Measurements from ENCODE around the gene UBXN6.

The UBXN6 gene

DNA sequence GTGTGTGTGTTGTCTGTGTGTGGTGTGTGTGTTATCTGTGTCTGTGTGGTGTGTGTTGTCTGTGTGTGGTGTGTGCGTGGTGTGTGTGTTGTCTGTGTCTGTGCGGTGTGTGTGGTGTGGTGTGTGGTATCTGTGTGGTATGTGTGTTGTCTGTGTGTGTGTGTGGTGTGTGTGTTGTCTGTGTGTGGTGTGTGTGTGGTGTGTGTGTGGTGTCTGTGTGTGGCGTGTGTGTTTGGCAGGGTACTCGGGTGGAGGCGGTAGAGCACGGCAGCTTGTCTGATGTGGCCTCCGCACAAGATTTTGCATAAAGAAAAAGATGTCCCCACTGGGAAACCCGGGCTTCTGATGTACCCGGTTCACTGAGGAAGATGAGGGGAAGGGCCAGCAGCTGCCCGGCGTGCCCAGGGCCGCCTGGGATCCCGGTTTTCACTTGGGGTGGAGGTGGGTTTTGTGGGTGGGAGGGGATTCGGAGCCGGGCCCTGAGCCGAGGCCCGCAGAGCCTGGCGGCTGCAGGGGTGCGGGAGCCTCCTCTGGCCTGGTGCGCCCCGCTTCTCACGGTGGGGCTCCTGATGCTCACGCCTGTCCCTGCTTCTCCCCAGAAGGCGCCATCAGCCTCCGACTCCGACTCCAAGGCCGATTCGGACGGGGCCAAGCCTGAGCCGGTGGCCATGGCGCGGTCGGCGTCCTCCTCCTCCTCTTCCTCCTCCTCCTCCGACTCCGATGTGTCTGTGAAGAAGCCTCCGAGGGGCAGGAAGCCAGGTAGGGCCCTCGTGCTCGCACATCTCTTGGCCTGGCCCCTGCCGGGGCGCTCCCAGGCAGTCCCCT lies 35.7 kb upstream of the UBXN6 start:
- DNase-seq: no peak

DNA sequence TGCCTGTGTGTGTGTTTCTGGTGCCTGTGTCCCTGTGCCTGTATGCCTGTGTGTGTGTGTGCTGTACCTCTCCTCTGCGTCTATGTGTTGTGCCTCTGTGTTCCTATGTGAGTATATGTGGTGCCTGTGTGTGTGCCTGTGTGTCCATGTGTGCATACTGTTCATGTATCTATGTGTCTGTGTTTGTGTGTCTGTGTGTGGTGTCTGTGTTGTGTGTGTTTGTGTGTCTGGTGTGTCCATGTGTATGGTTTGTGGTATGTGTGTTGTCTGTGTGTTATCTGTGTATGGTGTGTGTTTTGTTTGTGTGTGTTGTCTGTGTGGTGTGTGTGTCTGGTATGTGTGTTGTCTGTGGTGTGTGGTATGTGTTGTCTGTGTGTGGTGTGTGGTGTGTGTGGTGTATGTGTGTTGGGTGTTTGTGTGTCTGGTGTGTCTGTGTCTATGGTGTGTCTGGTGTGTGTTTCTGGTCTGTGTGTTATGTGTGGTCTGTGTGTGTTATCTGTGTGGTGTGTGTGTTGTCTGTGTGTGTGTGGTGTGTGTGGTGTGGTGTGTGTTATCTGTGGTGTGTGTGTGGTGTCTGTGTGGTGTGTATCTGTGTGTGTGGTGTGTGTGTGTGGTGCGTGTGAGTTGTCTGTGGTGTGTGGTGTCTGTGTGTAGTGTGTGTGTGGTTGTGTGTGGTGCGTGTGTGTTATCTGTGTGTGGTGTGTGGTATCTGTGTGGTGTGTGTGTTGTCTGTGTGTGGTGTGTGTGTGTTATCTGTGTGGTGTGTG lies 34.9 kb upstream of the UBXN6 start:
- no peak for DNase-seq

DNA sequence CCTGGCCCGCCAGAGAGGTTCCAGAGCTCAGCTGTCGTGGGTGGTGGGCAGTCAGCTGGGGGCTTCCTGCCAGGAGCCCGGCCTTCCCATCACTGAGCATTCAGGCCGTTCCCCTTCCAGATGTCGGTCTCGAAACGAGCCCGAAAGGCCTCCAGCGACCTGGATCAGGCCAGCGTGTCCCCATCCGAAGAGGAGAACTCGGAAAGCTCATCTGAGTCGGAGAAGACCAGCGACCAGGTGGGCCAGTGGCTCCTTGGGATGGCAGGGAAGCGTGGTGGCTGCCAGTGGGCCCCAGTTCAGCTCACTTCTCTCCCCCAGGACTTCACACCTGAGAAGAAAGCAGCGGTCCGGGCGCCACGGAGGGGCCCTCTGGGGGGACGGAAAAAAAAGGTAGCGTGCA lies 33.9 kb upstream of the UBXN6 start:
- no peak for DNase-seq

DNA sequence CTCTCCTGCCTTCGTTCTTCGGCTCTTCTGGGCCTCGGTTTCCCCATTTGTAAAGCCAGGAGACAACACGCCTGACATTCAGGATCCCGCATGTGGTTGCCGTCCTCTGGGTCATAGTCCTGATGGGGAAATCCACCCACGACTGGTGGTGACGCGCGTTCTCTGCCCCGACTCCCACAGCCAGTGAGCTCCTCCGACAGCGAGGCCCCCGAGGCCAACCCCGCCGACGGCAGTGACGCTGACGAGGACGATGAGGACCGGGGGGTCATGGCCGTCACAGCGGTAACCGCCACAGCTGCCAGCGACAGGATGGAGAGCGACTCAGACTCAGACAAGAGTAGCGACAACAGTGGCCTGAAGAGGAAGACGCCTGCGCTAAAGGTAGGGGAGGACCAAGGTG lies 30.9 kb upstream of the UBXN6 start:
- no peak for DNase-seq

DNA sequence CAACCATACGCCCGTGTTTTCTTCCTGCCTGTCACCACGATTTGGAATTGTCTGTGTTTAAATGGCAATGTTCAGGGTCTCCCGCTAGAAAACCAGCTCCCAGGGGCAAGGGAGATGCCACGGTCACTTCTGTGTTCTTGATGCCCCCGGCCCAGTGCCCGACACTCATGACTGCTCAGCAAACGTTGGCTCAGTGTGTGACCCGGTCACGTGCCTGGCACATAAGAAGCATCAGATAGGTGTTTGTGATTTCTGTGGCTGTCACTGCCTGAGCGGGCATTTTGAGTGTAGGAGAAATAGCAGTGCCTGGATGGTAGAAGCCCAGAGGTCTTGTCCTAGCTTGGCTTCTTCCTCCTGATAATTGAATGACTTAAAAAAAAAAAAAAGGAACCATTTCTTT lies 30.0 kb upstream of the UBXN6 start:
- DNase-seq: no peak

DNA sequence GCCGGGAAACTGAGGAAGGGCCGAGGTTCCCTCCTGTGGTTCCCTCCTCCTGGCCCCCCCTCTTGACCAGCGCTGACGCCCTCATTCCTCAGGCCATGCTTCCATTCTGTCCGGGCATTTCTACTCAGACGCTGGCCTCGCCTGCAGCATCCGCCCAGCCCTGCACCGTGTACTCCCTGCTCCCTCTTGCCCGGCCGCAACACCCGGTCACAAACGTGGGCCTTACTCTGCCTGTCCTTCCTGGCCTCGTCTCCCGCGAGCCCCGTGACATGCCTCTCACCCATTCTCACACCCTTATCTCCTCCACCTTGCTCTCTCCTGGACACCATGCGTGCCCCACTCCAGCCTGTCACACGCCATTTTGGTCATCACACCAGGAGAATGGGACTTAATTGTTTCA lies 25.8 kb upstream of the UBXN6 start:
- no peak for DNase-seq

DNA sequence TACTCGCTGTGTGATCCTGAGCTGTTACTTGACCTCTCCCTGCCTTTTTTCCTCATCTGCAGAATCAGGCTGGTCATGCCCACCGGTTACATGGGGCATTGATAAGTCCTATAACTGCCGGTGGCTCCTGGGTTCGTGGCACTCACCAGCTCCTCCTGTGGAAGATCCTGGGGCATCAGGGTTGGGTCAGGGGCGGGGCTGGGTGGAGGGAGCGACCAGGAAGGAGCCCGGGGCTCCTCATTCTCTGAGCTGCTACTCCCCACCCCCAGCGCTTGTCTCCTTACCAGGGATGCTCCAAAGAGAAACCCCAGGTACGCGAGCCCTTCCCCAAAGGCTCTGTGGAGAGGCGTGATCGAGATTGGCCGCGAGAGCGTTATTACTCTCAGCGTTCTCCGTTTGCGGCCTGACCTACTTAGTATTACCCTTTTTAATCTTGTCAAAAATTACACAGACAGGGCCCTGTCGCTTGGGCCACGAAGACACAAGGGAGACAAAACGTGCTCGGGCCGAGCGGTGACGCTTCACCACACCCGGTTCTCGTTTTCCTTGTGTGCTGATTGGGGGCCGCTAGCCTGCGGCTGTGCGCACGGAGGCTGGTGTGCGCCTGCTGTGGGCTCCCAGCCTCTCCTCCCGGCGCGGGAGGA lies 25.2 kb upstream of the UBXN6 start:
- no peak for DNase-seq

DNA sequence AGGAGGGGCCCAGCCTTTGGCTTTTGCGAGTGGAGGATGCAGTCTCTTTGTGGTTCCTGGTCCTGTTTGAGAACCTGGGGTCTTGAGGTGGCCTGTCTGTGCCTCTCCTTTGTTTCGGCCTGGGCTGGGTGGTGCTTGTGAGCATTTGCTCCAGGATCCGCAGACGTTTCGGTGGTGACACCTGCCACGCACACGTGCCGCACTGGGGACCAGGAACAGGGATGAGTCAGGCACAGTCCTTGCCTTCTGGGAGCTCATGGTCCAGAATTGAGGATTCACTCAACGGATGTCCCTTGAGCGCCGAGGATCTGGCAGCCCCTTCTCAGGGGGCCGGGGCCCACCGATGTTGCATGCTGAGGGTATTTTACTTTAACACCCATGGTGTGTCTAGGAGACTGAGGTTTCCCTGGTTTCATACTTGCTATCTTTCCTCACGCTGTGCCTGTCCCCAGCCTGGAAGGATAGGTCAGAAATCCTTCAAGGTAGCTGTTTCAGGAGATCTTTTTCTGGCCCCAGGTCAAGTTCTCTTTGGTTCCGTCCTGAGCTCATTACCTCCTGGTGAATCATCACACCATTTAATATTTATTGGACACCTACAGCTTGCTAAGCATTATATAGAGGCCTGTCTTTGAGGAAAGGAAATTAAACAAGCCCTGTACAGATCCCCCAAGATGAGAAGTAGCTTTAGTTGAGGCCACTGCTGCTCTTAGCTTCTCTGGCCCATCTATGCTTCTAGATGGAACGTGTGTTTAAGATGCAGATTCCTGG lies 19.6 kb upstream of the UBXN6 start:
- DNase-seq: no peak

DNA sequence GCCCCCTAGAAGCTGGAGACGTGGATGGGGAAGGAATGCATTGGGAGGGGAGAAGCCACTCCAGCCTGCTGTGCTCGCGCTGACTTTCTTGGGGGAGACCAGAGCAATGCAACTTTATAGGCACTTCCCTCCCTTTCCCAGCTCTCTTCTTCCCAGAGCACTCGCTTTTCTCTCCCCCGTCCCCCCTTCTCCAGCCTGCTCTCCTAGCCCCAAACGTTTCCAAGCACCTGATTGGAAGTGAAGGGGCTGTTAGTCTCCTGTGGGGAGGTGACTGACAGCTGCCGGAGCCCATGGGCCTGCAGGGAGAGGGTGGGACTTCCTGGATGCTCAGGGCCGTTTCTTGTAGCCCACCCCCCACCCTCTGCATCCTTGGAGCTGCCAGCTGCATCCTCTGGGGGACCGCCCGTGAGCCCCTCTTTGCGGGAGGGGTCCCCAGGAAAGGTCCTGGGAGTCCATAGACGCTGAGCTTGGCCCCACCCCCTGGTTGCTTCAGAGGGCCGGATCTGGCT lies 17.0 kb upstream of the UBXN6 start:
- DNase-seq: peak; percentile 76

DNA sequence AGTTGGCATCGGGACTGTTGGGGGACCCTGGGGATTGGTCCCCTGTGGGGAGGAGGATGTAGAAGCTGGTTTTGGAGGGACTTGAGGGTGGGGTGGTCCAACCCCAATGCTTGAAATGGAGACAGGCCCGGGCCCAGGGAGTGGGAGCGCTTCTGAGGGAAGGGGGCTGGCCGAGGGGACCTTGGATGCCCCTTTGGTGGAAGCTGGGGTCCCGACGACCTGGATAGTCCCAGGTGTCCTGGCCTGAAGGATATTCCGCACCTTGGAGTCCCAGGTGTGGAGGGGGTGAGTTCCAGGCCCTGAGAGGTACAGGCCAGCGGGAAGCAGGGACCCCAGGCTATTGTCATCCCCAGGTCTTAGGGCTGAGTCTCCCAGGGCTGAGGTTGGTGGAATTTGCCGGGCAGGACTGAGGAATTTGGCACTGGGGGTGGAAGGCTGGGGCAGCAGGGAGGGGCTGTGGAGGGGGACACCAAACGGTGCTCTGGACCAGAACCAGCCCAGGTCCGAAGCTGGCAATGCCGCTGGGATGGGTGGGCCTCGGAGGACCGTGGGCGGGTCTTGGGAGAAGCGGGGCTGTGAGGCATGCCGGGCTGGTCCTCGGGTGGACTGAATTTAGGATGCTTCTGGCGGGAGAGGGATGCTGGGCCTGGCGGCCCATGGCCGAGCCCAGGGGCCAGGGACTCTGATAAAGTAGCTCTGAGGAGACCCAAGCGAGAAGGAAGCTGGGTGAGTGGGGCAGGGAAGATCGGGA lies 16.3 kb upstream of the UBXN6 start:
- DNase-seq: no peak

DNA sequence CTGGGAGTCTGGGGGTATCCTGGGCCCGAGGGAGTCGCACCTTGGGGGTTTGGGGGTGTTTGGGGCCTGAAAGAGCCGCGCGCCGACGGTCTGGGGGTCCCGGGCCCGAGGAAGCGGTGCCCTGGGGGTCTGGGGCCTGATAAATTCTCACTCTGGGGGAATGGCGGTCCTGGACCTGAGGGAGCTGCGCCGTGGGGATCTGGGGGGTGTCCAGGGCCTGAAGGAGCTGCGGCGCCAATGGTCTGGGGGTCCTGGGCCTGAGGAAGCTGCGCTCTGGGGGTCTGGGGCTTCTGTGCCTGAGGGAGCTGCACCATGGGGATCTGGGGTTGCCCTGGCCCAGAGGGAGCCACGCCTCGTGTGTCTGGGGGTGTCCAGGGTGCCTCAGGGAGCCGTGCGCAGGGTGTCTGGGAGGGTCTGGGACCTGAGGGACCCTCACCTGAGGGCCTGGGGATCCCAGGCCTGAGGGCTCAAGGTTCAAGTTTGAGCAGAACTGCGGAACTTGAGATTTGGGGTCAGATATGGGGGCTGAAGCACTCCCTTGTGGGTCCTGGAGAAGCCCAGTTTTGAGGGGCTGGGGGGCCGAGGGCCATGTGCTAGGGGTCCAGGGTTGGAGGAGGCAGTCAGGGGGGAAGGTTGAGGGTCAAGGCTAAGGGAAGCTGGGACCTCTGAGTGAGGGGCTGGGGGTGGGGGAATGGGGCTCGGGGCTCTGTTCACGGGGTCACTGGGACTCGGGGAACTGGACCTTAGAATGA lies 15.6 kb upstream of the UBXN6 start:
- DNase-seq: no peak

DNA sequence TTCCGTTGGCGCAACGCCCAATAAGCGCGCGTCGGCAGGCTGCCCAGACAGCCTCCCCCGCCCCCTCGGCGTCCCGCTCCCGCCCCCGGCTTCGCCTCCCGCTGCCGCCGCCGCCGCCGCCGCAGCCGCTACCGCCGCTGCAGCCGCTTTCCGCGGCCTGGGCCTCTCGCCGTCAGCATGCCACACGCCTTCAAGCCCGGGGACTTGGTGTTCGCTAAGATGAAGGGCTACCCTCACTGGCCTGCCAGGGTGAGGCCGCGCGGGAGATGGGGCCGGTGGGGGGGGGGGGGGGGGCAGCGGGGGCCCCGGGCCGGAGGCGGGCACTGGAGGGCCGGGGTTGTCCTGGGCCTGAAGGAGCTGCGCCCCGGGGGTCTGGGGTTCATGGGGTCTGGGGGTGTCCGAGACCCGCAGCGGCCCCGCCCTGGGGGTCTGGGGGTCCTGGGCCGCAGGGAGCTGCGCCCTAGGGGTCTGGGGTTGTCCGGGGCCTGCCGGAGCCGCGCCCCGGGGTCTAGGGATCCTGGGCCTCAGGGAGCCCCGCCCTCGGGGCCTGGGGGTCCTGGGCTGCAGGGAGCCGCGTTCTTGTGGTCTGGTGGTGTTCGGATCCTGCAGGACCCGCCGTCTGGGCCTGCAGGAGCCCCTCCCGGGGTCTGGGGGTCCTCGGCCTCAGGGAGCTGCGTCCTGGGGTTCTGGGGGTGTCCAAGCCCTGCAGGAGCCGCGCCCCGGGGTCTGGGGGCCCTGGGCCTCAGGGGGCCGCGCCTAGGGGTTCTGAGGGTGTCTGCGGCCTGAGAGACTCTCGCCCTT lies 14.8 kb upstream of the UBXN6 start, which contains the start of gene HDGFL2:
HDGFL2 (plus strand) TSS at position 124 of the 801 bp plus-strand sequence; CDS start at position 178, 54 bp downstream.
- DNase-seq: no peak

DNA sequence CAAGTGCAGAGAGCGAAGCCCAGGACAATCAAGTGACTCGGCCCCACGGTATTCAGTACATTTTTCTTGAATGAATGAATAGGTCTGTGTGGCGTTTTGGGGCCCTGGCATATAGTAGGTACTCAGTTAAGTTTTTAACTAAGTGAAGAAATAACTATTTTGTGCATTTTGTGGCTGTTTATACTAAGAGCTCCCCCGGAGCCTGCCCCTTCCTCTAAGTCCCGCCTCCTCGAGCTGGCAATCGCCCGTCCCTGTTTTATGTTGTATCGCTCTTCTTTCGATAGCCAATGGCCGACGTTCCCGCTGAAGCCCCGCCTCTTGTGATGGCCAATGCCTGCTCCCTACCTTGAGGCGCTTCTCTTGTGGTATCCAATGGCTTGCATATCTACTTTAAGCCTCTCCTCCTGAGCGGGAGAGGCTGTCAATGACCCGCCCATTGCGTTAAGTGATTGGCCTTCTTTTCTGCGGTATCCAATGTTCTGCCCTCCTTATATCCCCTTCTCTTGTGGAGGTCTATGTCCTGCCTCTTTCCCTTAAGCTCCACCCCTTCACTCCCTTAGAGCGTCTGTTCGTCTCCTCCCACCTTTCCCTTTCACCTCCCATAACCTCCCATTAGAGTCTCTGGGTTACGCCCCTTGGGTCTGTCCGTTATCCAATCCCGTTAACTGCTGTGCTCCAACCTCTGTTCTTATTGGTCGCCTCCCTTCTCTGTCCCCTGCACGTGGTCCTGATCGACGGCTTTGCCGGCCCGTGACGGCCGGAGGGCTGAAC lies 14.0 kb upstream of the UBXN6 start:
- peak; percentile 100 for DNase-seq

DNA sequence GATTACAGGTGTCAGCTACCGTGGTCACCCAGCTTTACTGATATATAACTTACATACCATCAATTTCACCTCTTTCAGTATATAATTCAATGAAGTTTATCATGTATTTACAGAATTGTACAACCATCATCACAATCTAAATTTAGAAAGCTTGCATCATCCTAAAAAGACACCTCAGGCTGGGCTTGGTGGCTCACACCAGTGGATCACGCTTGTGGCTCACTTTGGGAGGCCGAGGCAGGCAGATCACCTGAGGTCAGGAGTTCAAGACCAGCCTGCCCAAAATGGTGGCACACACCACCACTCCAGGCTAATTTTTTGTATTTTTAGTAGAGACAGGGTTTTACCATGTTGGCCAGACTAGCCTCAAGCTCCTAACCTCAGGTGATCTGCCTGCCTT lies 10.2 kb upstream of the UBXN6 start:
- DNase-seq: no peak

DNA sequence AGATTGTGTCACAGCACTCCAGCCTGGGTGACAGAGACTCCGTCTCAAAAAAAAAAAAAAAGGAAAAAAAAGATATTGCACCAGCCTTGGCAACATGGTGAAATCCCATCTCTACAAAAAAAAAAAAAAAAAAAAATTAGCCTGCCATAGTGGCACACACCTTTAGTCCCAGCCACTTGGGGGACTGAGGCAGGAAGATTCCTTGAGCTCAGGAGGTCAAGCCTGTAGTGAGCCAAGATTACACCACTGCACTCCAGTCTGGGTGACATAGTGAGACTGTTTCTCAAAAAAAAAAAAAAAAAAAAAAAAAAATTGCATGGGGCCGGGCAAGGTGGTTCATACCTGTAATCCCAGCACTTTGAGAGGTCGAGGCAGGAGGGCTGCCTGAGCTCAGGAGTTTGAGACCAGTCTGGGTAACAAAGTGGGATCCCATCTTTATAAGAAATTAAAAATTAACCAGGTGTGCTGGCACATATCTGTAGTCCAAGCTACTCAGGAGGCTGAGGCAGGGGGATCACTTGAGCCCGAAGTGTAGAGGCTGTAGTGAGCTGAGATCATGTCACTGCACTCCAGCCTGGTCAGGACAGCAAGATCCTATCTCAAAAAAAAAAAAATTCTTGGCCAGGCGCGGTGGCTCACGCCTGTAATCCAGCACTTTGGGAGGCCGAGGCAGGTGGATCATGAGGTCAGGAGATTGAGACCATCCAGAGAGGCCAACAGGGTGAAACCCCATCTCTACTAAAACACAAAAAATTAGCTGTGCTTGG lies 7.4 kb upstream of the UBXN6 start:
- DNase-seq: no peak

DNA sequence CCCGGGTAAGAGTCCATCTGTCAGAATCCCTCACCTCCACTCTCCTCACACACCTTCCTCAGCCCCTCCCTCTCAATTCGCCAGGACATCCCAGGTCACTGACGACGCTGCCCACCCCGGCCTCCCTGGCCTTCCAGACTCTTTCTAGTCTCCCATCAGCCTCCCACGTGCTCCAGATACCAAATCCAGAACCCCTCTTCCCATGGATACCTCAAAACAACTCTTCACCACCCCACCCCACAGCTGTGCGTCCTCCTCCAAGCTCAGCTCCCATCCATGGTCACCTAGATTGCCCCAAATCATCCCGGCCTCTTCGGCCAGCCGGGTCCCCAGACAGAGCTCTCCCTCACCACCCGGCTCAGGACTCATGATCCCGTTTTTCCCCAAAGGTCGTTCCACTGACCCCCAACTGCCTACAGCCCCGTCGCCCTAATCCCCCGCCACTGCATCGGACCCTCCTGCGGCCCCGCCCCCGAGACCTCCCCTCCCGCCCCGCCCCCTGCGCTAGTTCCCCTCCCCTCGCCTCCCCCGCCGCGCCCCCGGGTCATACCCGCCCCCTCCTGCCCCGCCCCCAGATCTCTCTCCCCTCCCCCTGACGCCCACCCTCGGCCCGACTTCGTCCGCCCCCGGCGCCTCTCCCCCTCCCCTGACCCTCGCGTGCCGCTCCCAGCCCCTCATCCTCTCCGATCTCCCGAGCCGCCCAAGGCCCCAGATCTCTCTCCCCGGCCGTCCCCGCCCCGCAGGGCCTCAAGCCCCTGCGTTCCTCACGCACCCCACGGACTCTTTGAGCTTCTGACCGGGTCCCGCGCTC lies 546 bp downstream of the UBXN6 start:
- DNase-seq: peak; percentile 74

DNA sequence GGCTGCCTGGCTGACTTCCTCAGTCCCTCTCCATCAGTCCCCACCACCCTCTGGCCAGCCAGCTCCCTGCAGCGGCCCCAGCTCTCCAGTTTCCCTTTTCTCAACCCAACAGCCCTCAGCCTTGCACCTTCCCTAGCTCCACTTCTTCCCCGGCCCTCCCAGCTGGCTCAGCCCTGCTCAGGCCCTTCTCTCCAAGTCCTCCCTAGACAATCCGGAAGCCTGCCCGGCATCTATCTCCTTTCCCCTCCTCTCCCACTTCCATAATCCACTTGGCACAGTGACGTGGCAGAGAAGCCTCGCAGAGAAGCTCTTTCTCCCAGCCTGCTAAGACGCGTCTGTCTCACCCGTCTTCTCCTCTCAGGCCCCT lies 1.1 kb downstream of the UBXN6 start:
- DNase-seq: peak; percentile 77

Data from fibroblast of skin of right quadriceps (primary cell).